ENCODE measurements around the gene POLK. TPM values are rescaled to one million over a fixed set of nuclear protein-coding genes. Genes with fewer than 3 reads are reported as not detected.

POLK gene
- total RNA-seq, 1 experiment from 2014 or later, result 7.5 TPM

- ChIA-PET POLR2A (no interaction called here), CTCF (interaction anchor here (0.7 kb wide), 1 partner anchor 42 kb away, joined by 3 read pairs; no protein-coding TSS in a partner anchor)
- Mint-ChIP-seq H3K4me3 (ENCODE audit: unreplicated experiment) (no peak overlapping the region), H3K4me1 (ENCODE audit: low read depth, unreplicated experiment) (peaks cover 38% of the 10 kb centered on the region), H3K27ac (ENCODE audit: unreplicated experiment) (no peak overlapping the region), H3K9me3 (ENCODE audit: unreplicated experiment) (peaks cover 33% of the 10 kb centered on the region), H3K27me3 (ENCODE audit: insufficient read depth, unreplicated experiment) (no peaks in the 10 kb centered on the region), H3K36me3 (ENCODE audit: insufficient read depth, unreplicated experiment) (peaks cover 15% of the 10 kb centered on the region)
- H3K27me3 ChIP-seq (replicated peaks; ENCODE audit: control insufficient read depth, insufficient read depth, low read length), result no peaks in the 10 kb centered on the region
- intact Hi-C loops (cut with micrococcal nuclease; ENCODE audit: unreplicated experiment), result loop anchor here (5.0 kb wide), 1 partner anchor 46 kb away; the partner anchor contains the start of genes CERT1 and POLK
- no TSS peak for BruUV-seq (replicated peaks)
- DNase-seq, result no peak
- H3K4me1 ChIP-seq, result peaks cover 9% of the 10 kb centered on the region; the same call in 1 of the 2 replicates
- peaks cover 12% of the 10 kb centered on the region; the same call in 1 of the 2 replicates for H3K9me3 ChIP-seq
- no peaks in the 10 kb centered on the region for H3K36me3 ChIP-seq (ENCODE audit: control insufficient read depth, insufficient read depth, low read length)
- H3K4me3 ChIP-seq (ENCODE audit: low read depth, low read length), result no peak overlapping the region
- TF ChIP-seq CTCF (IDR thresholded peaks at IDR 0.05; ENCODE audit: insufficient read depth in 1 of 2, low read depth in 1 of 2, low read length in 1 of 2, severe bottlenecking in 1 of 2, unreplicated experiment in 1 of 2), result no peak
These were observed 45.5 kb upstream of the POLK start for GRCh38 chr5:75466006-75466716.

GRCh38 chr5:75468593-75468992, 43.1 kb upstream of the POLK start:
- intact Hi-C loops (cut with micrococcal nuclease; ENCODE audit: unreplicated experiment), result loop anchor here (5.0 kb wide), 1 partner anchor 44 kb away; the partner anchor contains the start of genes CERT1 and POLK
- POLR2A ChIA-PET, result interaction anchor here (0.7 to 0.8 kb wide), 2 partner anchors 128 to 132 kb away, joined by 3 read pairs; partner anchors contain the start of gene HMGCR

More at GRCh38 chr5:75468593-75468992, 43.1 kb upstream of the POLK start:
- Mint-ChIP-seq H3K4me3 (ENCODE audit: unreplicated experiment) (no peak overlapping the region), H3K36me3 (ENCODE audit: insufficient read depth, unreplicated experiment) (peaks cover 6% of the 10 kb centered on the region), H3K27ac (ENCODE audit: unreplicated experiment) (no peak overlapping the region), H3K9me3 (ENCODE audit: unreplicated experiment) (peaks cover 25% of the 10 kb centered on the region), H3K4me1 (ENCODE audit: low read depth, unreplicated experiment) (peaks cover 41% of the 10 kb centered on the region), H3K27me3 (ENCODE audit: insufficient read depth, unreplicated experiment) (no peaks in the 10 kb centered on the region)
- Histone ChIP-seq H3K4me3 (ENCODE audit: low read depth, low read length) (no peak overlapping the region), H3K9me3 (peaks cover 12% of the 10 kb centered on the region; the same call in 1 of the 2 replicates), H3K36me3 (ENCODE audit: control insufficient read depth, insufficient read depth, low read length) (no peaks in the 10 kb centered on the region), H3K4me1 (peaks cover 19% of the 10 kb centered on the region), H3K27me3 (replicated peaks; ENCODE audit: control insufficient read depth, insufficient read depth, low read length) (no peaks in the 10 kb centered on the region)
- CTCF ChIA-PET, result no interaction called here
- BruUV-seq (replicated peaks), result no TSS peak
- DNase-seq, result peak in 1 of 2 experiments; percentile 28
- no peak for TF ChIP-seq CTCF (IDR thresholded peaks at IDR 0.05; ENCODE audit: insufficient read depth in 1 of 2, low read depth in 1 of 2, low read length in 1 of 2, severe bottlenecking in 1 of 2, unreplicated experiment in 1 of 2)

Data from Caco-2 (cell line).